Endothelial cell of umbilical vein (primary cell): Measurements from ENCODE around the gene SCAF1. TPM values are rescaled to one million over a fixed set of nuclear protein-coding genes. Genes with fewer than 3 reads are reported as not detected.
A peak's percentile ranks its signal among the peaks of the same experiment; 100 is the strongest.
"Not testable (repeated sequence)": the region's sequence is repeated elsewhere in the genome, so short reads cannot be mapped to it uniquely, and the experiment has no call there.

ENCODE experiments used
- BruUV-seq: library from RNA; stranded (reverse); fragments of 400-500 nt; replicated peaks from 2 replicates; lab custom pipeline; 2021; lab: Mats Ljungman, UMichigan
- CTCF ChIA-PET: fragments of 300-600, 350-600 bp; sonication (Branson Sonifier 250); formaldehyde crosslinking; loops from one replicate; lab custom pipeline; 2021; ENCODE audit warnings: antibody characterized with exemption, inconsistent platforms; lab: Charles Lee
- POLR2A ChIA-PET: fragments of 300-600, 350-600 bp; sonication (Branson Sonifier 250); formaldehyde crosslinking; loops from one replicate; lab custom pipeline; 2021; ENCODE audit warnings: antibody characterized with exemption, inconsistent platforms; lab: Charles Lee
- DNase-seq: peaks from one replicate; pipeline ENCODE4 v3.0.0-alpha.2; 2011; ENCODE audit warnings: low read depth, low spot score
- FAIRE-seq: peaks from 2 replicates; lab custom pipeline; 2011; peaks lifted over from hg19 to GRCh38; lab: Jason Lieb, UNC
- H2AFZ ChIP-seq: 2 replicates; pipeline ENCODE4 v1.6.0; 2012; ENCODE audit warnings: low read depth, low read length, control low read depth, inconsistent platforms
- H3K27ac ChIP-seq: 2 replicates; pipeline ENCODE4 v1.5.1; 2011; ENCODE audit warnings: low read depth, mild to moderate bottlenecking, control low read depth, low read length, moderate library complexity; ENCODE audit not compliant: insufficient read depth
- H3K27me3 ChIP-seq, 2 experiments: 2 replicates each; pipeline versions ENCODE4 v1.6.0 to v1.6.1; 2011; ENCODE audit warnings: low read length in 2 of 2, mixed read lengths in 1 of 2; ENCODE audit not compliant: control insufficient read depth in 2 of 2, insufficient read depth in 2 of 2
- H3K36me3 ChIP-seq, 2 experiments: 2 replicates in 1 of 2; 3 replicates in 1 of 2; pipeline ENCODE4 v1.5.1; 2011; ENCODE audit warnings: low read length in 2 of 2, mild to moderate bottlenecking in 1 of 2, moderate library complexity in 1 of 2; ENCODE audit not compliant: control insufficient read depth in 2 of 2, insufficient read depth in 2 of 2; ENCODE audit errors: extremely low read depth in 1 of 2
- H3K4me1 ChIP-seq: 3 replicates; pipeline ENCODE4 v1.5.1; 2011; ENCODE audit warnings: mild to moderate bottlenecking, low read length; ENCODE audit not compliant: control insufficient read depth, insufficient read depth; ENCODE audit errors: extremely low read depth
- H3K4me2 ChIP-seq: 2 replicates; pipeline ENCODE4 v1.6.1; 2011; ENCODE audit warnings: low read length, control low read depth, mixed read lengths; ENCODE audit not compliant: insufficient read depth
- H3K4me3 ChIP-seq, 3 experiments: fragments of 200-600 bp in 1 of 3; sonication (generic), shearing (Covaris generic) in 1 of 3; replicated peaks in 1 of 3; 2 replicates each; pipeline ENCODE4 v1.5.1; 2011 to 2016; ENCODE audit warnings: control low read depth in 3 of 3, low read length in 3 of 3, mild to moderate bottlenecking in 2 of 3, inconsistent platforms in 1 of 3, low read depth in 1 of 3, moderate library complexity in 1 of 3; ENCODE audit not compliant: insufficient read depth in 1 of 3
- H3K79me2 ChIP-seq: 2 replicates; pipeline ENCODE4 v1.6.0; 2012; ENCODE audit warnings: low read length, inconsistent platforms; ENCODE audit not compliant: control insufficient read depth, insufficient read depth
- H3K9ac ChIP-seq: replicated peaks from 2 replicates; pipeline ENCODE3; 2011; ENCODE audit warnings: low read length, control low read depth; ENCODE audit not compliant: insufficient read depth; ENCODE audit errors: extremely low read depth
- H3K9me1 ChIP-seq: replicated peaks from 3 replicates; pipeline ENCODE4 v1.6.0; 2011; ENCODE audit warnings: mild to moderate bottlenecking, low read length; ENCODE audit not compliant: control insufficient read depth, insufficient read depth; ENCODE audit errors: extremely low read depth
- H3K9me3 ChIP-seq: replicated peaks from 2 replicates; pipeline ENCODE4 v1.5.1; 2012; ENCODE audit warnings: low read length, inconsistent platforms; ENCODE audit not compliant: control insufficient read depth, insufficient read depth
- H4K20me1 ChIP-seq: replicated peaks from 2 replicates; pipeline ENCODE3; 2011; ENCODE audit warnings: mild to moderate bottlenecking, low read length; ENCODE audit not compliant: control insufficient read depth, insufficient read depth; ENCODE audit errors: extremely low read depth
- POLR2A ChIP-seq: IDR thresholded peaks from 2 replicates; pipeline ENCODE4 v1.6.1; 2012; ENCODE audit warnings: low read depth, mild to moderate bottlenecking, control low read depth, low read length
- POLR2AphosphoS5 ChIP-seq: IDR thresholded peaks from 2 replicates; pipeline ENCODE4 v1.6.1; 2012; ENCODE audit warnings: low read depth, mild to moderate bottlenecking, control low read depth, low read length, moderate library complexity; ENCODE audit not compliant: insufficient read depth
- dilution Hi-C: fragments of 300-500 bp; cut with MboI; formaldehyde crosslinking; loops from one replicate; pipeline ENCODE4 v1.15.0; 2019; ENCODE audit warnings: low sequenced_read_pairs; ENCODE audit not compliant: extremely low pct_ligation_motif_present
- intact Hi-C: fragments of 100-400 bp; cut with micrococcal nuclease; formaldehyde crosslinking; loops from one replicate; pipeline ENCODE4 v1.10.0; 2022
- polyA plus RNA-seq, 4 experiments: library from polyadenylated mRNA; depleted of rRNA in 3 of 4; stranded (reverse) in 3 of 4; unstranded in 1 of 4; fragments of >200 nt; gene quantifications; 2 replicates each; pipeline versions ENCODE4 v1.2.1 to v1.2.3, GENCODE V29; 2011 to 2012; ENCODE audit warnings: missing spikeins in 1 of 4
- total RNA-seq: library from RNA; stranded (reverse); gene quantifications from 2 replicates; pipeline ENCODE4 v1.2.3, GENCODE V29; 2021

SCAF1 gene
- total and polyA plus RNA-seq, 2 donors (not counting 3 experiments of a cell fraction or from before 2014, with no cell fraction given), result 13.3 to 75.8 TPM

DNA sequence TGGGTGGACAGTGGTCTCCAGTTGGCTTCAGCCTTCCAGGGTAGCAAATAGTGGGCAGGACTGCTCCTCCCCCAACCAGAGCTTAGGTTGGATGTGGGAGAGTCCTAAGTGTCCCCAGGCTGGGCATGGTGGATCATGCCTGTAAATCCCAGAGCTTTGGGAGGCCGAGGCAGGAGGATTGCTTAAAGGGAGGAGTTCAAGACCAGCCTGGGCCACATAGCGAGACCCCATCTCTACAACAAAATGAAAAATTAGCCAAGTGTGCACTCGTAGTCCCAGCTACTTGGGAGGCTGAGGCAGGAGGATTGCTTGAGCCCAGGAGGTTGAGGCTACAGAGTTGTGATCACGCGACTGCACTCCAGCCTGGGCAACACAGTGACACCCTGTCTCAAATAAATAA is 9.4 kb upstream of the SCAF1 start:
- dilution Hi-C loops (no loop called here), intact Hi-C loops (no loop called here)

GRCh38 chr19:49633273-49633672 is 8.7 kb upstream of the SCAF1 start:
- DNase-seq, H3K9me1 ChIP-seq, H3K27ac ChIP-seq, intact Hi-C loops, H3K79me2 ChIP-seq, H2AFZ ChIP-seq, H3K27me3 ChIP-seq, FAIRE-seq, H3K4me3 ChIP-seq, H3K36me3 ChIP-seq, POLR2A ChIA-PET, dilution Hi-C loops, H4K20me1 ChIP-seq, H3K9ac ChIP-seq, BruUV-seq, H3K4me2 ChIP-seq, H3K9me3 ChIP-seq, CTCF ChIA-PET: not testable (repeated sequence)
- peaks cover 17% of the 10 kb centered on the region for H3K4me1 ChIP-seq

More for the DNA sequence above, 9.4 kb upstream of the SCAF1 start:
- no peak overlapping the region for H2AFZ ChIP-seq
- H4K20me1 ChIP-seq, result no peaks in the 10 kb centered on the region
- ChIA-PET CTCF (no interaction called here), POLR2A (no interaction called here)
- TF ChIP-seq POLR2AphosphoS5, result peak; percentile 22
- no peak for TF ChIP-seq POLR2A
- no peak overlapping the region for H3K4me3 ChIP-seq
- H3K9me1 ChIP-seq, result no peaks in the 10 kb centered on the region
- no peak overlapping the region for H3K9ac ChIP-seq
- peaks cover 10% of the 10 kb centered on the region for H3K4me1 ChIP-seq
- H3K36me3 ChIP-seq, result peaks cover 0 to 2% of the 10 kb centered on the region in 2 experiments
- no peak overlapping the region for H3K27ac ChIP-seq
- peaks cover 2% of the 10 kb centered on the region for H3K79me2 ChIP-seq
- no peak for FAIRE-seq
- H3K9me3 ChIP-seq, result no peaks in the 10 kb centered on the region
- H3K4me2 ChIP-seq, result no peak overlapping the region
- DNase-seq, result no peak
- no peaks in the 10 kb centered on the region for H3K27me3 ChIP-seq
- BruUV-seq, result no TSS peak
